ENCODE results near the gene MBD5.

The MBD5 gene

DNA sequence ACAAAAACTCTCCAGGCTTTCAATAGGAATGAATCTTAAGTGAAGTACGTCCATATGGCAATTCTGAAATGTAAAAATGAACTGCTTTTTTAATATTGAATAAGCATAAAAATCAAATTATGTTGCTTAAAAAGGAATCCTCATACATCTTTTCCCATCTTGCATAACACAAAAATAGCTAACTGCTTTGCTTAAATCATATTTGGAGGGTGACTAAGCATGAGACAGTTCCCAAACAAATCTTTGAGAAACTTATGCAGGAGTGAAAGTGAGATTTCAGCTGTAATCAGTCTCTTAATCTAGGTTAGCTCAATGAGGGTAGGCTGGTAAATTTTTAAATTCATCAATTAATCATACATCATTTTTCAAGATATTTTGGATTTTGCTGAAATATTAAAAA lies 111.5 kb downstream of the MBD5 start:
- no peak for FAIRE-seq

DNA sequence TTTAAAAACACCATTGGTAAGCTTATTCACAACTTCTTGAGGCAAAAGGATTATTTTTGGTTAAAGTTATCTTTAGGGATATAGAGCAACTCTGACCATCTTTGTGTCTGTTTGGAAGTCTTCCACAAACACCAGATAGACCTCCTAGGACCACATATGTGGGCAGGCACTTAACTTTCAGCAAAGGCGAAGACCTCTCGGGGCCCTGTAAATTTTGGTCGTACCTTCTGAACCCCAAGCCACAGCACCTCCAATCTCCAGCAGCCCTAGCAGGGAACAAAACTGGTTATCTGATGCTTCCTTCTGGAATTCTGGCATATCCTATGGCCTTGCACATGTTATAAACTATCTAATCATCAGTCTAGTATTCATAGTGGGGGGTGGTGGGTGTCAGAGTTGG lies 114.8 kb downstream of the MBD5 start:
- FAIRE-seq: no peak

DNA sequence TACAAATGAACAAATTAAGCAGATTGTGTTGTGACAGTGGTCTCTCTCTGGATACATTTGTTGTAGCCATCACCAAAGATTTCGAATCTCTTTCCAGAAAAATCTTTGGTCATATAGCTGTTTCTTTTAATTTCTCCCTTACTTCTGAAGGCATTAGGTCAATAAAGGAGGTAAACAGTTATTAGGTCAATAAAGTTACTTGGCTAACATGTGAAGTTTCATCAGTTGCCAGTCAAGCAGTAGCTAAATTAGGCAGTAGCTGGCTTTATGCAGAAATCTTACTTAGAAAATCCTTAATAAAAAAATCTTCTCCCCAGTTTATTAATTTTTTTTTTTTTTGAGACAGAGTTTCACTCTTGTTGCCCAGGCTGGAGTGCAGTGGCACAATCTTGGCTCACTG lies 115.5 kb downstream of the MBD5 start:
- no peak for FAIRE-seq

DNA sequence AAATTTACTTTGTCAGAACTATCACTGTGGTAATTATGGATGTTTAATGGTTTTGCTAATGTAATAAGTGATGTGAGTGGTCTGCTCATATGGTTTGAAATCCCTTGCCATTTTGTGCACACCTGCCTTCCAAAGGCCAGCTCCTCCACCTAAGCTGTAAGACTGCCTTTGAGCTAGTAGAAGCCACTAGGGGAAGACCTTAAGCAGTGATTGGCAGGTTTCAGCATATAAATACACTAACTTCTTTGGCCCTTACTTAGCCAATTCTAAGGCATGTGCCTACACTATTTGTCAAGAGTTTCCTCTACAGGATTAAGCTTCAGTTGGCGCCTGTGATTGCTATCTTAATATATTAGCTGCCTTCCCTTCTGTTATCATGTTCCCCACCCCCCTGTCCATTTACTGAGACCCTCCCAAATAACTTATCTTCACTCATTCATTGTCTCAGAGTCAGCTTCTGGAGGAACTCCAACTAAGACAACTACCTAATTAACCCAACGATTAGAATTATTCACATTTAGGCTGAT lies 141.1 kb downstream of the MBD5 start:
- no peak for FAIRE-seq

DNA sequence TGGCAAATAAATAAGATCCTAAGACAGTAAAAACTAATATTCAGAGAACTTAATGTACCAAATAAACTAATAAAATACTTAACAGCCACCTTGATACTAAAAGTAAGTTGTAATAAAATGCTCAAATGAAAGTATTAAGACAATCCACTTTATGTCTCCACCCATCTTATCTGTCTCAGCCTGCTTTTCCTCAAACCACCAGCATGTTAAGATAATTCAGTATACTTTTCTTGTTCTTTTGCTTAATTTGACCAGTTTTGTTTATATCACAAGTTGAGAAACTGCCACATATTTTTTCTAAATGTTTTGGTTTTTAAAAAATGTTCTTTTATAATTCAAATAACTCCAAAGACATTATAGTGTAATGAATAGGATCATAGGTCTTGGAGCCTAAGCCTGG lies 142.0 kb downstream of the MBD5 start:
- peak; percentile 14 for FAIRE-seq

DNA sequence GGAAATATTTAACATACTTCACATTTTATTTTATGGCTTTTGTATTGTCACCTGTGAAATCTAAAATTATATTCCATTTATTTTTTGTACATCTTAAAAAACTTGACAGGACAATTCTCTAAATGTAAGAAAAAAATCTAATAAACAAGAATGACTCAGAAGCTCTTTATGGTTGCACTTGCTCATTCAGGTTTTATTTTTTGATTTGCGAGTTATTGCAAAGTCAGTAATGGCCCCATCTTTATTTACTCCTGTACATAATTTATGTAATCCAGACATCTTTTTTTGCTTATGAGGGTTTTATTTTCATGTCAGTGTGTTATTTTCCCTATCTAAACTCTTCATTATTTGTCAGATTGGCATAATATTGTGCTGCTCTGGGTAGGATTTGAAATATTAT lies 145.1 kb downstream of the MBD5 start:
- FAIRE-seq: peak; percentile 16

DNA sequence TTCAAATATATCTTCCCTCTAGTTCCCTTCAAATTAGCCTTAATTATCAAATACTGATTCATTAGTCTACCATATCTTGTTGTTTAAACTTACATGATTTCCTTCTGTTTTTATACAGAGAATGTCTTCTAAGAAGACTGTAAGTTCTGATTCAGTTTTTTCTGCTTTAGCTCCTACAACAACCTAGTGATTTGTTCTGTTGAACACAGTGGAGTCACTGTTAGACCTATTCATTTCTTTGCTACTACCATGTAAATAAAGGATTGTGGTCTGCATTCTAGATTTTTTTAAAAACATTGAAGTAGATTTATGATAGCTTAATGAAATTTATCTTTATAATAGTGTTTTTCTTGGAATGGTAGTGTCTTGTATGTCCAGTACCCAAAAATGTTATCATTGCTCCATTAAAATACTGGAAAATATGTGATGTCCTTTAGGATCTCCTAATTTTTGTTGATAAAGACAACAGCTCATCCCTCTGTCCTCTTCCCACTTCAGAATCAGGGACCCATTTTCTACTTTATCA lies 146.4 kb downstream of the MBD5 start:
- FAIRE-seq: no peak

DNA sequence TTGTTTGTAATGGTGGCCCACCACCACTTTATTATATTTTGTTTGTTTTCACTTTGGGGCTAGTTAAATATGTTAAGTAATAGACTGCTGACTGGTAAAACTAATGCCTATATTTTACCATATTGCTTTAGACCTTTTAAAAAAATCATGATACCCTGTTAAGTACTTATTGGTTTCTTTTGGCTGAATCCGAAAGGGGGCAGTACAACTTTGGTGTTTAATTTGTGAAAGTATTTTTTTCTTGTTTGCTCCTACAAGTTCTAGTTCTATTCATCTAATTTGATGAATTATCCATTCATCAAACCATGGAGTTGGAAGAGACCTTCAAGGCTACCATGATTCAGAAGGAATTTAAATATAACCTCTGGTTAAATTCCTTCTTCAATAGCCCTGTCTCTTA lies 147.0 kb downstream of the MBD5 start:
- FAIRE-seq: no peak

DNA sequence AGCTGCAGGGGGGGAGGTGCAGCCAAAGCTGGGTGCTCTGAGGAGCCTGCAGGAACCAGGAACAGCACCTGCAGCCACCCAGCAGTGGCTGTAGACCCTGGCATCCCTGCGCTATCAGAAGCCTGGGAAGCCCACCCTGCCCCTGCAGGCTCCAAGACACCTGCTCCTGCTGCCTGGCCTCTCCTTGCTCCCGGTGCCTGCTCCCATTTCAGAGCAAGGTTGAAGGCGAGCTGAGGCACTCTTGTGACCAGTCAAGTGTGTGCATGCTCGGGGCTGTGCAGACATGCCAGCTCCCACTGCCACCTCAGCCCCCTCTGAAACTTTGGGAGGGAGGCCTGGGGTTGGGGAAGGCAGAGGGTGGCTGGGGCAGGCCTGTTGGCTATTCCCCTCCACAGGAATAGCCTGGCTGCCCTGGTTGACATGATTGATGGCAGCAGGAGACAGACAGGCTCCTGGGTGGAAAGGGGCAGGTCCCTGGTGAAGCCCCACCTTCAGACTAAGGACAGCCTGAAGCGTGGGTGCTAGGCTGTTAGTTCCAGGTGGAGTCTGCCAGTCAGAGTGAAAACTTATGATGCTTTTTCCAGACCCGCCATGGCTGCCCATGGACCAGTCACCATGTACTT lies 151.4 kb downstream of the MBD5 start:
- FAIRE-seq: no peak

DNA sequence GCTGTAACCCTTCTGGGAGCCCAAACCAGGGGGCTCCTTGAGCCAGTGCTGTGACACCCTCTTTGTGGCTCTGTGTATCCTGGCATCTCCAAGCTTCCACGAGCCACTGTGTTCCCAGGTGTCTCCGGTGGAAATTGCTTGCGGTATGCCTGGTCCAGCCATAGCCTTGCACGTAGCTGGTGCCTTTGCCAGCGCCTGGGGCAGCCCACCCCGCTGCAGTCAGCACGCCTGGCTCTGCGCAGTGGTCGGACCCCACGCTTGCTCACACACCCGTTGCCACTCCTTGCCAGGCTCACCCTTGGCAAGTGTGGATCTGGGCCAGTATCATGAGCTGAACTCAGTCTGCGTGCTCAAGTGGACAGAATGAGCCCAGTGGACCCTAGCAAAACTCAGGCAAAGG lies 152.3 kb downstream of the MBD5 start:
- no peak for FAIRE-seq

DNA sequence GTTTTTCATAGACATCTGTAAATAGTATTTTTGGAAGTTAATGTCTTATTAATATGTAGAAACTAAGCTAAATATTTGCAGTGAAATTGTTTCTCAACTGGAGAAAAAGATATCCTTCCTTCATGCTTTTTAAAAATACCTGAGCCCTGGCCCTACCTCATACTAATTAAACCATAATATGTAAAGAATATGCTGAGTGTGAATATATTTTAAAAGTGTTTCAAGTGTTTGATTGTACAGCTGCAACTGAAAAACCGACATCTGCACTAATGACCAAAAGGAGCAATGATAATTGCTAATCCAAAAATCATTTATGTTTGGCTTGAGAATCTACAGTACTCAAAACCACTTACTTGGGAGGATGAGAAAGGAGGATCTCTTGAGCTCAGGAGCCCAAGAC lies 156.7 kb downstream of the MBD5 start:
- FAIRE-seq: no peak

DNA sequence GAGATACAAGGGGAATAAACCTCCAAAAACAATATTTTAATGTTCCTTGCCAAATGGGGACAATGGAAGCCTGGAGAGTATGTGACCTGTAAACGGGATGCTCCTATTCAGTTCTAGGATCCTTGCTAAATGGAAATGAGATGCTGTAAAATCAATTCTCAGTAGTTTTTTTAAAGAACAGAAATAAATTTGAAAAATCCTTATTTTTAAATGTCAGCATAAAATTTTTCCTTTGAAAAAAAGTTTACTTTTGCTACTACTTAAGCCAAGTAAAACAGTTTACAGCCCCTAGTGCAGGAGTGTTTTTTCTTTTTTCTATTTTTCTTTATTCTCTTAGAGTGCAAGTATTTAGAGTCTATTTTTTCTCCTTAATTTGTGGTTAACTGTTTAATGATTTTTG lies 158.8 kb downstream of the MBD5 start:
- FAIRE-seq: no peak

DNA sequence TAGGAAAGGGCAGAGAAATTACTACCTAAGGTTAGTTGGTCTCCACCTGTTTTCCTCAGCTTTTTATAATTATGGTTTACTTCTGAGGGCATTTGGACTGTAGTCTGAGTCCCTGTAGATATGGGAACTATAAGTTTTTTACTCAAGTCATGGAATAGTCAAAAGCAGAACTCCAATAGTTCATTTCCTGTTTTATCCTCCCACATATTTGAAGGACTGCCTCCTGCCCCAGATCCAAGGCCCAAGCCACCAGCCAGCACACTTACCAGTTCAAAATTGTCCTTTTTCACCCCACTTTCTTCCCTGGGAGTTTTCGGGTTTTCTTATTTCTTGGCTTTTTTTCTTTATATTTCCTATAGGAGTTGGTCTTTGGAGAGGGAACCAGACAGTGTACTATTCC lies 164.1 kb downstream of the MBD5 start:
- no peak for FAIRE-seq

DNA sequence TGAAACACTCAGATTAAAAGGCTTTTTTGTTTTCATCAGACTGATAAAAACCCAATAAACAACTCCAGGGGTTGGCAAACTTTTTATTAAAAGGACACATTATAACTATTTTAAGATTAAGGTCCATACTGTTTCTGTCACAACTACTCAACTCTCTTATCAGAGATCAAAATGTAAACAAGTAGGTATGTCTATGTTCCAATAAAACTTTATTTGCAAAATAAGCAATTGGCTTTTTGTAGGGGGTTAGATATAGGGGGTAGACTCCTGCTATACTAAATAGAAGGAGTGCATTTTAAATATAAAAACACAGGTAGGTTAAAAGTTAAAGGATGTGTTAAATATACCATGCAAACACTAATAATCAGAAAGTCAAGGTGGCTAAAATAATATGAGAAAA lies 174.0 kb downstream of the MBD5 start:
- no peak for FAIRE-seq

DNA sequence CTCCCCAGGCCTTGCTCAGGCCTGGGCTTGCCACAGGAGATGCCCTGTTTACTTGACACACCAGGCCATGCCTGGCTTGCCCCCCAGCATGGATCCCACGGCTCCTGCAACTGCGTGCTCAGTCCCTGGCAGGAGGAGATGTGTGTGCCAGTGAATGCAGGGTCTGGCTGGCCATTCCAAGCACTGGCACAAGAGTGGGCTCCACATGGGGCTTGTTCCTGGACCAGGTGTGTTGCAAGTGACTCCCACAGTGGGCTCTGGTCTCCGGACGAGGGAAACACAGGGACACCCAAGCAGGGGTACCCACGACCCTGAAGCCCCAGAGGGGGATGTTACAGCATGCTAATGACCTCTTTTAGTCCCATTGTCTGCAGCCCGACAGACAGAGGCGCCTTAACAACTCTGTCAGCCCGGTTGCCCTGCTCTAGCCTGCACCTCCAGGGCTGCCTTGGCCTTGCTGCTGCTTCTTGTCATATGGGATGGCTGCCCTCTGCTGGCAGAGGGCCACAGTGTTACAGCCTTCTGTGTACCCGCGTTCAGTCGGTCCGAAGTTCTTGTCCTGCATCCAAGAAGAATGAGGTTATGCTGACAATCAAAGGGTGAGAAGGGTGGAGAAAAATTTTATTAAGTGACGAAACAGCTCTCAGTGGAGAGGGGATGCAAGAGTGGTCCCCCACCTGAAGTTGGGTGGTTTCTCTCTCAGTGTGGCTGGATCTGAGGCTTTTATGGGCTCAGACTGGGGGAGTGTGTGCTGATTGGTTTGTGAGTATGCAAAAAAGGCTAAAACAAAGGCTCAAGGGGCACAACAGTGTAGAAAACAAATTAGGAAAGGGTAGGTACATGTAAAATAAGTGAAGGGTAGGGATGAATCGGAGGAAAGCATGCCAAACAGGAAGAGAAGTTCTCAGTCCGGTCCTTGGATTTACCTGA lies 180.4 kb downstream of the MBD5 start:
- no peak for FAIRE-seq

DNA sequence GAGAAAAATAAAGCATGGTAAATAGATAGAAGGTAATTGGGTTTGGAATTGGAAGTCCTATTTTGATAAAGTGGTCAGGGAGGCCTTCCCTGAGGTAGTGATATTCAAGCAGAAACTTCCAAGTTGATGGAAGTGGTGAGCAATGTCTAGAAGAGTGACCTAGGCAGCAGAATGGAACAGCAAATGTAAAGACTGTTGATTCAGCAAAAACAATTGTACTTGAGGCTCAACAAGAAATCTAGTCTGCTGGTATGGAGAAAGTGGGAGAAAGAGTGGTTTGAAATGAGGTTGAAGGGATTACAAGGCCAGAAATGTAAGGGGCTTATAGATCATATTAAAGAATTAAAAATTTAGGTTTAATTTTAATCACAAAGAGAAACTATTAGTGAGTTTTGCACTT lies 181.3 kb downstream of the MBD5 start:
- FAIRE-seq: no peak

DNA sequence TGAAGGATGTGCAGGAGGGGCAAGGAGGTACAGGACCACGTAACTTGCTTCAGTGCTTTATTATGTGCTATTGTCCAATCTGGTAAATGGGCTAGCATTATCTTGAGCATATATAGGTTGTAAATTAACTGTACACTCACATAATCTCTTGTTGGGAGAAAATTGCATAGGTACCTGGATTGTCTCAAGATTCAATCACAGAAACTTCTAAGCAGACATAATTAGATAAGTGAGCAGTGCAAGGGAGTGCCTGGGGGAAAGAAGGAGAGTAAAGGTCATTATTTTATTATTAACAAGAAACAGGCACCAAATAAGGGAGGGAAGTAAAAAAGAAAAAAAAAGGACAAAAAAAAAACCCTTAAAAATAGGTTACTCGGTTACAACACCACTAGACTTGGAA lies 186.2 kb downstream of the MBD5 start:
- FAIRE-seq: no peak

DNA sequence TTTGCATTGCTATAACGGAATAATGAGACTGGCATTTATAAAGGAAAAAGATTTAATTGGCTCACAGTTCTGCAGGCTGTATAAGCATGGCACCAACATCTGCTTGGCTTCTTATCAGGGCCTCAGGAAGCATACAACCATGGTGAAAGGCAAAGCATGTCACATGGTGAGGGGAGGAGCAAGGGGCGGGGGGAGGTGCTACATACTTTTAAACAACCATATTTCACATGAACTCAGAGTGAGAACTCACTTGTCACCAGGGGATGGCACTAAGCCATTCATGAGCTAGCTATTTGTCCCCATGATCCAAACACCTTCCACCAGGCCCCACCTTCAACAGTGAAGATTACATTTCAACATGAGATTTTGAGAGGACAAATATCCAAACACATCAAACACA lies 188.7 kb downstream of the MBD5 start:
- no peak for FAIRE-seq

DNA sequence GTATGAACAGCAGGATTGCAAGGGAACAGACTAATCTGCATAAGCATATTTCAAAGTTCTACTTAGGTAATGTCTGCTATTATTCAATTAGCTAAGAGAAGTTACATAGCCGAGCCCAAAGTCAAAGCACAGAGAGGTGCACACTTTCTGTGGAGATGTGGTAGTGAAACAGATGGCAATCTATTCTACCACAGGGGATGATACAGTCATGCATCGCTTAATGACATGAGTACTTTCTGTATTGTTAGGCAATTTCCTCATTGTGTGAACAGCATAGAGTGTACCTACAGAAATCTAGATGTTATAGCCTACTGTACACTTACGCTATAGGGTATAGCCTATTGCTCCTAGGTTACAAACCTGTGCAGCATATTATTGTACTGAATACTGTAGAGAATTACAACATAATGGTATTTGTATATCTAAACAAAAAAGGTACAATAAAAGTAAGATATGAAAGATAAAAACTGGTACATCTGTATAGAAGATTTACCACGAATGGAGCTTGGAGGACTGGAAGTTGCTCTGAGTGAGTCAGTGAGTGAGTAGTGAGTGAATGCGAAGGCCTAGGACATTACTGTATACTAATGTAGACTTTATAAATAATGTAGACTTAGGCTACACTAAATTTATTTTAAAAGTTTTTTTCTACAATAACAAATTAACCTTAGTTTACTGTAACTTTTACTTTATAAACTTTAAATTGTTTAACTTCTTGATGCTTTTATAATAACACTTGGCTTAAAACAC lies 197.6 kb downstream of the MBD5 start:
- FAIRE-seq: no peak

DNA sequence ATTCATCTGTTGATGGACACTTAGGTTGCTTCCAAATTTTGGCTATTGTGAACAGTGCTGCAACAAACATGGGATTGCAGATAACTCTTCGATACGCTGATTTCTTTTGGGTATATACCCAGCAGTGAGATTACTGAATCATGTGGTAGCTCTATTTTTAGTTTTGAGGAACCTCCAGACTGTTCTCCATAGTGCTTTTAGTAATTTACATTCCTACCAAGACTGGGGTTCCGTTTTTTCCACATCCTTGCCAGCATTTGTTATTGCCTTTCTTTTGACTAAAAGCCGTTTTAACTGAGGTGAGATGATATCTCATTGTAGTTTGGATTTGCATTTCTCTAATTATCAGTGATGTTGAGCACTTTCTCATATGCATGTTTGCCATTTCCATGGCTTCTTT lies 200.3 kb downstream of the MBD5 start:
- FAIRE-seq: no peak

DNA sequence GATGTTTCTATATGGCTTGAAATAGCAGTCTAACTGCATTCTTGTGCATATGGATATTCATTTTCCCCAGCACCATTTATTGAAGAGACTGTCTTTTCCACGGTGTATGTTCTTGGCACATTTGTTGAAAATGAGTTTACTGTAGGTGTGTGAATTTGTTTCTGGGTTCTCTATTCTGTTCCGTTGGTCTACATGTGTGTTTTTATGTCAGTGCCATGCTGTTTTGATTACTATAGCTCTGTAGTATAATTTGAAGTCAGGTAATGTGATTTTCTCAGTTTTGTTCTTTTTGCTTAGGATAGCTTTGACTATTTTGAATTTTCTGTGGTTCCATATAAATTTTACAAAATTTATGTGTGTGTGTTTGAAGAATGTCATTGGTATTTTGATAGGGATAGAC lies 201.0 kb downstream of the MBD5 start:
- no peak for FAIRE-seq

DNA sequence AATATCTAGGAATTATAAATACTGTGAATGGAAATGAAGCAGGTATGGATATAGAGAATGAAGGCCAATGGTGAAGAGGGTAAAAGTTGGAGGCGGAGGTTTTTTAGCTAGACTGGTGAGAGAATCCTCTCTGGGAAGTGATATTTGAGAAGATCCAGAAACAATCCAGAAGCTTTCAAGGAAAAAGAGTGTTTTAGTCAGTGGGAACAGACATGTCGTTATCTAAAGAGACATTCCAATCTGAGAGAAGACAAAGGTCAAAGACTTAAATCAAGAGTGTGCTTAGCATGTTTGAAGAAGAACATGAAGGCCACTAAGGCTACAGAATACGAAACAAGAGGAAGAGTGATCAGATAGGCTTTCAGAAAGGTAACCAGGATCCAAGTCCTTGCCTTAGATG lies 211.0 kb downstream of the MBD5 start:
- no peak for FAIRE-seq

DNA sequence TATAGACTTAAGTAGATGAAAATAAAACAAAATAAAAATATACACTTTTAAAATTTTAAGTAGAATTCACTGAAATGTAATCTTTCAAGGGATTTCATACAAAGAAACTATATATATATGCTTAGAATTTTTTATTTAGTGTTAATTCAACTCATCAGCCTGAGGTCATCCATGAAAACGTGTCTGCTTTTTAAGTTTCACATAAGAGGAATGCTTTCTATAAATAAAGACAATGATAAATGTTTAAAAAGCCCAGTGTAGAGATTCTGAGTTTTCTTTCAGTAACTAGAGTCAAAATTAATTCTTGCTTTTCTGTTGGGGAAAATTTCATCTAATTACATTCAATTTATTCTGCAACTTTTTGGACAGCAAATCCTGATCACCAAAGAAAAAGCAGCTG lies 213.3 kb downstream of the MBD5 start:
- peak; percentile 32 for FAIRE-seq
